HG03064 (cell line): ENCODE results near the gene GAREM1.
"Not testable (repeated sequence)": the region's sequence is repeated elsewhere in the genome, so short reads cannot be mapped to it uniquely, and the experiment has no call there.

ENCODE experiments used
- ATAC-seq: cut with Tn5 transposase; IDR thresholded peaks from one replicate; pipeline ENCODE4 v1.9.1; 2021; ENCODE audit warnings: low read depth; ENCODE audit not compliant: unreplicated experiment

Gene GAREM1

DNA sequence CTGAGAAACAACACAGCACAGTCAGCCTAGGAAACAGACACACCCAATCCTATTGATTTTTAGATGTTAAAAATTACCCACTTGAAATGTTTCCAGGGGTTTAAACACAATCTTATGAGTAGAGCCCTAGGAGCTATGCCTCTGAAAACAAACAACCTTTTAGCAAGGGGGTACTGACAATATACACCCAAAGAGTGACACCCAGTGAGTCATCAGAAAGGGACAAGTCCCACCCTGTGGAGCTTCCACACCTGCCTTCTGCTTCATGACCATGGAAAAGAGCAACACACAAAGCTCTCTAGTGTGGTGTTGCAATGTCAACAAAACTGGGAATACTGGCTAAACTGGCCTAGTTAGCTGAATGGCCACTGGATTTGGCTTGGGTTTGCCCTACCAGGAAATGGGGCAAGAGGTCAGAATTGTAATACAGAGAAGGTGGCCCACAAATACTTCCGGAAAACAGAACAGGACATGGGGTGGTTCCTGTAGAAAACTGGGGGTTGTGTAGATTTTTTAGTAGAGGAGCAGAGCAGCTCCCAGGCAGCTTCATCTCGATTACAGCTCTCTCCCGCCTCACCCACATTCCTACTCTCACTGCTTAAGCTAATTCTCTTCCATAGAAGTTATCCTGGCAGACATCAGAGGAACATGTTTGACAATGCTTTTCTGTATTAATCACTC, 98.2 kb downstream of the GAREM1 start:
- no peak for ATAC-seq

DNA sequence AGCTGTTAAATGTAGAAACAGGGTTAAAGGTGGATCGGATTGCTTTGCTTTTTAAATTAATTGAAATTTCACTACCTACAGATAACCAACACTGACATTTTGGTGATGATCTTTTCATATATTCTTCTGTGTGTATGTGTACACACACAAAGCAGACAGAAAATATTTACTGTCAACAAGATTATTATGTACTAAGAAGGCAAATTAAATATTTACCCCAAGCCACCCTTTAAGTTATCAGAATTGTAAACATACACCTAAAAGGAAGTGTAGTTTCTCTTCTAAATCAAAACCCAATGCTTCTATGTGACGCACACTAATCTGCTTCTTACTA, 98.7 kb downstream of the GAREM1 start:
- no peak for ATAC-seq

DNA sequence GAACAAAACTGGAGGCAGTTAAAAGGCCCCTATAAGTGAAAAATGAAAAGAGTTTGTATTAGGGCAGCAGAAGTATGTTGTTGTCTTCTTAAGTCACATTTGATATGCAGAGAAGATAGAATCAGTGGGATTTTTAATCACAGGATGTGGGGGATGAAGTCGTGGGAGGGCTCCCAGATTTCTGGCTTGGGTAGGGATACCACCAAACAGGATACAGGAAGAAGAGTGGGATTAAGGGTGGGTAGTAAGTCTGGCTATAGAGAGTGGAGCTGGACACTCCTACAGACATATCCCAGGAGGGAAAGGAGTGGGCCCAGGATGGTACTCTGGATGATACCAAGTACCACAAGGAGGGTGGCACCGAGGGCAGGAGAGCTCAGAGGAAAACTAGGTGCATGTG, 99.3 kb downstream of the GAREM1 start:
- no peak for ATAC-seq

DNA sequence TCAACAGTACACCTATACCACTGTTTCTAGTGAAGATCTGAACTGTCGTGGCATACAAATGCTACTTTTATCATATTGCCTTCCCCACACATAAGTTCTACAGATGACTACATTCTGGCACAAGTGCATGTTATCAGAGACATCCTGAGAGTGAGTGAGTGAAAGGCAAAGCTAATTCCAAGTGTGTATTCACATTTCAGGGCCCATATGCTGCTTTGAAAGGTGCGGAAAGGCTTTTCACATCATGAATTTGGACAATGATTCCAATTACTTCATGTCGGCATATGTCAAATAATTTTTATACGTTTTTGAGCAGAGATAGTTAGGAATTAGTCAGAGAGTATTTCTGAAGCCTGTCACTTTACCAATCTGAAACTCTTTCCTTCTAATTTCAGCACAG, 101.7 kb downstream of the GAREM1 start:
- no peak for ATAC-seq

DNA sequence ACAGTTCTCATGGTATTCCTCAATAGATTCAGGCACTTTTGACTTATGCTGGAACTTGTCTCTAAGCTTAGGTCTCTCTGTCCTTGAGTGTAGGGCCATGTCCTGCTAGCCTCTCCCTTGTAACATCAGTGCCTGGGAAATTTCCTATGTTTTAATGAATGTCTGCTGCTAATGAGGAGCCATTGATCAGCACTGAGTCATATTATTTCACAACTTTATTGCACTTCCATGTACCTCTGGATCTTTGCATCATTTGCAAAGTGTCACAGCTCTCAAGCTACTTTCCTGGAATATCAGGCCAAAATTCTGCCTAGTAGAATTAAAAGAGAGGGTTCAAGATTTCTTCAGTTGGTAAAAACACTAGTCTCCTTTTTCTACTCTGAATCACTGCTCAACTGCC, 102.5 kb downstream of the GAREM1 start:
- no peak for ATAC-seq

DNA sequence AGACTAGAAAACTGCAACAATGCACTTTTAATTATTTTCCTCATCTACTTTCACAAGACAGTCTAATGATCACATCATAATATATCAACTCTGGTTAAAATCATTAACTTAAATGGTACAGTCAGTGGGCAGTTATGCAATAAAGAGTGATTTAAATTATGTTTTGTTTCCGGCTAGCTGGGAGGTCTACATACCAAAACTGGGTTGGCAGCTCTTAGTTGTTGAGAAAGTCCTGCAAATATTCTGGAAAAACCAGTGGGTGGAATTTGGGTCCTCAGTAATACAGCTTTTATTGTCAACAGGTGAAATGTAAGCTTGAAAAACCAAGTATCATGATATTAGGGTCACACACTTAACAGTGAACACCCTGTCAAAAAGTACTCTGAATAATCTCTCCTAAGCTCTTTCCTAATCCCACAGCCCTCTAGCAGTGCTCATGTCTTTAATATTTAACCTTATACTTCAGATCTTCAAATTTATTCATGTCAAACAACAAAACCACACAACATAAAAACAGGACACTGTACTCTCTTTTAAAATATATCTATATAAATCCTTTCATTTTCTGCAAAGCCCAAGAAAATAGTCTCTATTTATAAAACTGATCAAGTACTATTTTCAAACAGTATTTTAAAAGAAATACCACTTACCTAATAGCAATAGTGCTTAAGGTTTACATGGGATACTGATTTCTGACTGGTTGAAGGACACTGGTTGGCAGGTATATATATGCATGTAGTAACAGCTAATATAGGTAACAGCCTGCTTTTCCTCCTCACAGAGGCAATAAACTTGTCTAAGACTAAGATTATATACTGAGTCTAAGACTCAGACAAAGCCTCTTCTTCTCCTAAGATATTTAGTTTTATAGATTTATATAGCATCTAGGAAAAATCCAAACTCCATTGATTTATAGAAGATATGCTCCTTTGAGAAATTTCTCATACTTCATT, 103.8 kb downstream of the GAREM1 start:
- ATAC-seq = no peak

DNA sequence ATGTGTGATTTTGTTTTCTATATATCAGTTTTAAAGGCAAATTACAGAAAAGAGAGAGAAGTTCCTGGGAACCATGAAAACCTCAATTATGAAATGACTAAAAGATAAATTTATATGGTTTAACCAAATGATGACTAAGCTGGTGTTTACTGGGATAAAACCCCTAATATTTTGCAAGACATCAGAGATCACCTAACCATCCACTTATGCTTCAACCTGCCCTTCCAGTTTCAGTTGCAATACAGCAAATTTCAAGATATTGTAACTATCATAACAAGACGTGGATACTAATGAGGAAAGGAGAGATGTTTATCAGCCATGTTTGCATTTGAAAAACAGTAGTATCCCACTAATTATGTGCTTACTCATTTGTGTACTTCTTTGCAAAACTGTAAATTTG, 108.2 kb downstream of the GAREM1 start:
- no peak for ATAC-seq

DNA sequence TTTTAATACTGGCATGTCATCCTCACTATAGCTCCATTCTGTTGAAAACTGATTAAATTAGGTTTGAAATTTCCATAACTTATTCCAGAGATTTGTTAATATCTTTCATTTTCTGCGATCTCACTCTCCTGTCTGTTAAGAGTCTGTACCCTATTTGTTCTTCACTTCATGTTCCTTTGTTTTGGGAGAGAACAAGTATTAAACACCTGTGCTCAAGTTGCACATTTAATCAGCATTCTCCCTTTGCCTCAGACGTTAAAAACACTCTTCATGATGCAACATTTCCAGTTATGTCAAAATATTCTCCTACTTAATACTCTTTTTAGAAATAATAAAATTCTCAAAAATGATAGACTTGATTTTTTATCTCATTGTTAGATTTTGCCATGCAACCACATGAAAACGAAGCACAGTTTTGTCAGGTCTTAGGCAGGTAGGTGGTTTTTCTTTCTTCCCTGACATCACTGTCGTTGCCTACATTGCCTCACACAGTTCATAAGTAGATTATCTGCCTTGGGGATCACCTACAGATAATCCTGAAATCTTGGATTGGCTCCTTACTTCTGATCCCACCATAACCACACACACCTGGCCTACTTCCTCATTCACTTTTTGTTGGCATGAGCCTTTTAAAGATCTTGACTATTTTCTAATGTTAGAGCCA, 109.9 kb downstream of the GAREM1 start:
- no peak for ATAC-seq

DNA sequence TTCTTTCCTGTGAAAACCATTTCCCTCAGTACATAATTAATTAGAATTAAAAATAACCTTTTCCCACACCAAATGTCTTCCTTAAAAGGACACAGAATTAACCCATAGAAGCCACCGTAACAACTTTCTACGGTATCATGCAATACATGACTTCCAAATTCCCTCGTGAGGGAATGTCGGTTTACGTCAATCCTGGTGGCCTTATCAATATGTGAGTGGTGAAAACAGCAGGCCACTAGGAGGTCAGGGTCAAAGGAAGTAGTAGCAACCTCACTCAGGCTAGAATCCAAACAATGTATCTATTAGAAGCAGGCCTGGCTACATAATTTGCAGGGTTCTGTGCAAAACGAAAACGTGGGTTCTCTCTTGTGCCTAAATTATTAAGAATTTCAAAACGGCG, 112.2 kb downstream of the GAREM1 start:
- ATAC-seq = no peak

DNA sequence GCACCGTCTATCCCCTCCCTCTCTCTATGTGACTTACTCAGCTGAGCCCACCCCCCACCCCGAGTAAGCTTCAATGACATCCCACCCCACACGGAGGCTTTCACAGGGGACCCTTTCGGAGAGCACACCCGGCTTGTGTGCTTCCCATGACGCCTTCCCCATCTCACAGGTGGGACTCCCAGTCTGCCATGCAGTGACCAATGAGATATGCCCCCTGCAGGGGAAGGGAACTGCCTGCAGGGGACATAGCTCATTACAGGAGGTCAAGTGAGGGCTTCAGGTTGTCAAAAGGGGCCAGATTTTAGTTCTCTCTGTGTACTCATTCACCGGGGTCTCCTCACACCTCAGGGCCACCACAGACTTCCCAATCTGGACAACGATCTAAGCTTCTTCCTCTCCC, 112.6 kb downstream of the GAREM1 start:
- ATAC-seq = no peak

DNA sequence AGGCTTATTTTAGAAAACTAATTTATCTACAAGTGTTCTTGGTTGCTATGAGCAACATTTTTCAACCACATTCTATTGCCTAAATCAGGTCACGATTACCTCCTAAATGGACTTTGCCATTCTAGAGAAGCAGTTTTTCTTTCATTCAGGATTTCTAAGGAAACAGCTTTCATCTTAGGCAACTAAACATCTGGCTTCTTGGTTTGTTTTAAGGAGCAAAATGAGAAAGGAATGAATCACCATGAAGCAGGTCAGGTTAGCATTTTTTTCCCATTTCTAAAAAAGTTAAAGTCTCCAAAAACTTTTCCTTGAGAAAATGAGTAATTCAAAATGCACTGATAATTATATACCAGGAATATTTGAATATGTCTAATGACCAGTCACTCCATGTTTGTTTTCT, 114.8 kb downstream of the GAREM1 start:
- no peak for ATAC-seq

DNA sequence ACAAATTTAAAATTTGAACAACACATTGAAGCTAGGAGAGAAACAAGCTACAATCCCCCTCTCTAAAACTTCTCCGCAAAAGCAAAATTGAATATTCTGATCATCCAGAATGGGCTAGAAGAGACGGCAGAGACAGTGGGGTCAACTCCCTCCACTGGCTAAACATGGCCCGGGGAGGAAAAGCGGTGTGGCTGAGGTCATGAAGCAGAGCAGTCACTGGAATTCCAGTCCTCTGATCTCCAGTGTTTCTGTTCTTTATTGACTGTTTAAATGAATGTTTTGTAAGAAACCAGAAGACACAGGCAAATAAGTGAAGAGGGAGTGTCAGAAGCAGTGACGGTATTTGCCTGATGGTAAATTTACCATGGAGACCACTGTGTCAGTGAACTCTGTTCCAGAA, 116.2 kb downstream of the GAREM1 start:
- no peak for ATAC-seq

DNA sequence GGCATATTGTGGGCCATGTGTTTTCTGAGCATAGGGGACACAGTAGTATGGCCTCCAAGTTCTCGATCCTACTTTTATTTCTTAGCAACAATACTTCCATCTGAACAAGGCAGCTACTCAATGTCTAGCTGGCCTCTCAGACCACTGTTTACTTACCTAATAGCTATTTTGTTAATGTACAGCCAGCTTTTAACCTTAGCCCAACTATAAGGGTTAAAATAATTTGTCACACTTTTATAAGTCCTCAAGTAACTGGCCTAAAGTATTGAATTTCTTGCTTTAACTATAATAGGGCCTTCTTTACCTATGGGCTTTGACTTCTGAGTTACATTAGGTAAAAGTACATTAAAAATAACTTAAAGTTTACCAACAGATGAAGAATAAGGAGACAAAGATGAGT, 117.4 kb downstream of the GAREM1 start:
- ATAC-seq = no peak

DNA sequence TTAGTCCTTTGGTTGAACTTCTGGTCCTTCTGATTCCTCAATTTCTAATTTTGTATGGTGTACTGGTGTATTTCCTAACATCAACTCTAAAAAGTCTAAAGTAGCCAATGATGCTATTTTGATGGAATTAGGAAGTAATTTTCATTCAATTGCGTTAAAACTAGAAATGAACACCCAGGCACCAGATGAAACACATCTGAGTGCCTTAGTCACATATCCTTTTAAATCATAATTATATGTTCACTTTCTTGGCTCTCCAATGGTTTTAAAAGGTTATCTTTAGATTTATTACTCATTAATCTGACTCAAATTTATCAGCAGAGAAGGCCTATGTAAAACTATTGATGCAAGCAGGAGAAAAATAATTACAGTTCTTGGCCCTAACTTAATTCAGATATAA, 119.7 kb downstream of the GAREM1 start:
- ATAC-seq = no peak

DNA sequence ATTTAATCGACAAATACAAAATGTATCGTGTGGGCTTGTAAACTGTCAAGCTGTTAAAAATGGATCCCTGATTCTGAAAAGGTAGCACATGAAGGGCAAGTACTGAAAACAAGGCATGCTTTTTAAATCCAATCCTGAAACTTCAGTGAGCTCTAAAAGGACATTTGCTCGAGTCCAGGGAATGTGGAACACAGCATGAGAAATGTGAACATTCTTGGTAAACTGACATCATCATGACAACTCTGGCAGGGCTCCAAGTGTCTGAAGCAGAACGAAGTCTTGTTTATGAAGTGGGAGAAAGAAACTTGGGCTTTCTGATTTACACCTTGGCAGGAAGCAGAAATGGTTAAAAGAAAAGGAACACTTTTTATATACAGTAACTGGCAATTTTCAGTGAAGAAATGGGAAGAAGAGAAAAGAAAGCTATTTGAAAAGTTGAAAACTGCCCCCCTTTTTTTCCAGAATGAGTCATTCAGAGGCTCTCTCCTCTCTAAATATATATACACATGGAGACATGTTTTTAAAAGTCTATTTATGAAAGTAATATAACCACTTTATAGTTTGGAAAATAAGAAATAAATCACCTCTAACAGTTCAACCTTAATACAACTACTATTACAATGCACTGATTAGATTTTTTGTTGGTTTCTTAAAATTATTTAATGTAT, 120.8 kb downstream of the GAREM1 start:
- no peak for ATAC-seq

DNA sequence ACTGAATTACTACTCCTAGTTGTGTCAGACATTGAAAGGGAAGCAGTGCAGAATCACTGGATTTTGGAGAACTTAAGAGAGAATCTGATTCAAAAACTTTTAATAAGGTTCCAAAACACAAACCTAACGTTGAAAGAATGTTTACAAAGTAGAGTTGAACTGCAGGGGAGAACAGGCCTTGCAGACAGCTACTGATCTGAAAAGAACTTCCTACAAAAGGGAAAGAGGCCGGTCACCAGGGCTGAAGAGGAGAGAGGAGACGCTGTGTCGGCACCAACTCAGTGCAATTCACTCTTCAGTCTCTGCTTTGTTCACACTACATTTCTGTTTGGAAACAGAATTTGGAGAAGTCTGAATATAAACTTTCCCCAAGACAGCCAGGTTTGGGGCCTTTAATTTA, 124.0 kb downstream of the GAREM1 start:
- ATAC-seq = no peak

DNA sequence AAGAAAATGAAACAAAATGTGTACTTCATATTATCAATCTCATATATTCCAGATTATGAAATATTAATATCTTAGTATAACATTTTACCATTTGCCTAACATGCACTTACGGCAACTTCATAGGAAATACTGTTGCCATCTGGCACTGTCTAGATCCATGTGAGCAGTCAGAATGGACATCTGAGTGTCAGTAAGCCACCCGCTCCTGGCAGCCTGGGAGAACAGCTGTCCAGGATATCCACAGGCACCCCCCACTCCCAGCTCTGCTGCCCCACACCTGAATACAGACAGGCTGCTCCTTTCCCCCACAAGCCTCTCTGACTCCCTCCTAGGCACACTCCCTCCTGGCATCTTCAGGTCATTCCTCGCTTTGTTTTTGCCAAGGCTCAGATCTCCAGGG, 127.0 kb downstream of the GAREM1 start:
- ATAC-seq = no peak

DNA sequence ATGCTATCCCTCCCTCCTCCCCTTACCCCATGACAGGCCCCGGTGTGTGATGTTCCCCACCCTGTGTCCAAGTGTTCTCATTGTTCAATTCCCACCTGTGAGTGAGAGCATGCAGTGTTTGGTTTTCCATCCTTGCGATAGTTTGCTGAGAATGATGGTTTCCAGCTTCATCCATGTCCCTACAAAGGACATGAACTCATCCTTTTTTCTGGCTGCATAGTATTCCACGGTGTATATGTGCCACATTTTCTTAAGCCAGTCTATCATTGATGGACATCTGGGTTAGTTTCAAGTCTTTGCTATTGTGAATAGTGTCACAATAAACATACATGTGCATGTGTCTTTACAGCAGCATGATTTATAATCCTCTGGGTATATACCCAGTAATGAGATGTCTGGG, 129.6 kb downstream of the GAREM1 start:
- ATAC-seq = not testable (repeated sequence)

DNA sequence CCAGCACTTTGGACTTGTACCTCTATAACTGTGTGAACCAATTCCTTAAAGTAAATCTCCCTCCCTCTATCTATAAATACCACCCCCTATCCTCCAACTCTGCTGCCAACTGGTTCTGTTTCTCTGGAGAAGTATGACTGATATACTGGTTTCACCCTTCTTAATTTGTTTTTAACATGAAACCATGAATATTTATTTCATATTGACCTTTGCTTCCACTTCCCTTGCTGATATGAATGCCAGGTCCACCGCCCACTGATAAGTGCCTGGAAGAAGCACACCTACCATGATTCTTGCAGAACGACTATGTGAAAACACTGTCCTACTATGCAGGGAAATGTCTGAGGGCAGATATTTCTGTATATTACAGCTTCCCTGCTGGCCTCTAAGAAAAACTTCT, 131.6 kb downstream of the GAREM1 start:
- ATAC-seq = no peak

DNA sequence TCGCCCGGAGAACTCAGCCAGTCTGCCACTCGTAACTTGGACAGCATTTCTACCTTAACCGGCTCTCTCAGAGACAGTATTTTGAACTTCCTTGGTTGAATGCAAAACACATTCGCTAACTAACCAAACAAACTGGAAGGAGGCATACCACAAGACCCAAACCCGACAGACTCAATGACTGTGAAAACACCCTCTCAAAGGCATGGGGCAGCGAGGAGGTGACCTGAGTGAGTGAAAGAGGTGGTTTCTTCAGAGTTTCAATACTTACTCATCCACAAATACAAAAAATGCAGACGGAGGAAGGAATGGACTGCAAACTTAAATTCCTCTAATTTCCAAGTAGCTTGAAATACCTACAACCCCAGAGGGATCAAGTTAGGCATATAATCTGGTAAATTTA, 132.9 kb downstream of the GAREM1 start:
- ATAC-seq = no peak

DNA sequence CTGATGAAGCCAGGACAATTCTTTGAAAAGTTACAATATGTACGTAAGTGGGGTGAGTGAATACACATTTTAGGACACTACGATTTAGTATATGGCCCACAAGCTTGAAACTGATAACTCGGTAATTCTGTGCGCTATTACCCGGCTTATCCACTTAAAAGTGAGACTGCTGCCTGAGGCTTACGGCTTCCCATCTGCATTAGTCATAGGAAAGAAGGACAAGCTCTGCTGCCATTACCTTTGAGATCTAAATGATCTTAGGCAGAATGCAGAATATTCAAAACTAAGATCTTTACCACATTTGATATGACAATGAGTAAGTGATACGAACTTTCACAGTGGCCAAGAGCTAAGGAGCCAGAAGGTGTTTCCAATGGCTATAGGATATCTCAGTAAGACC, 133.3 kb downstream of the GAREM1 start:
- no peak for ATAC-seq
